CD4-positive, alpha-beta T cell treated with Interleukin-17A for 1 hour (primary cell): Measurements from ENCODE around the gene CHRNA7.
"Not testable (repeated sequence)": the region's sequence is repeated elsewhere in the genome, so short reads cannot be mapped to it uniquely, and the experiment has no call there.

Source experiments
- DNase-seq: peaks from one replicate; pipeline ENCODE4 v3.0.0-alpha.2; 2020

The CHRNA7 gene

GRCh38 chr15:32122013-32122412, 91.7 kb downstream of the CHRNA7 start:
- no peak for DNase-seq

- DNase-seq: no peak
Measured at GRCh38 chr15:32123473-32123872, 93.2 kb downstream of the CHRNA7 start.

GRCh38 chr15:32124726-32125125, 94.4 kb downstream of the CHRNA7 start:
- DNase-seq: no peak

- DNase-seq: no peak
Measured at GRCh38 chr15:32125595-32125994, 95.3 kb downstream of the CHRNA7 start.

- DNase-seq: no peak
Measured at GRCh38 chr15:32129815-32130214, 99.5 kb downstream of the CHRNA7 start.

GRCh38 chr15:32130823-32131222, 100.5 kb downstream of the CHRNA7 start:
- no peak for DNase-seq

GRCh38 chr15:32131803-32132202, 101.5 kb downstream of the CHRNA7 start:
- no peak for DNase-seq

GRCh38 chr15:32132859-32133258, 102.5 kb downstream of the CHRNA7 start:
- DNase-seq: no peak

GRCh38 chr15:32134842-32135241, 104.5 kb downstream of the CHRNA7 start:
- no peak for DNase-seq

GRCh38 chr15:32135335-32135734, 105.0 kb downstream of the CHRNA7 start:
- DNase-seq: no peak

GRCh38 chr15:32145512-32145911, 115.2 kb downstream of the CHRNA7 start:
- DNase-seq: not testable (repeated sequence)

- DNase-seq: no peak
Measured at GRCh38 chr15:32148833-32149555, 118.7 kb downstream of the CHRNA7 start.

- DNase-seq: no peak
Measured at GRCh38 chr15:32152574-32152973, 122.3 kb downstream of the CHRNA7 start.

- DNase-seq: not testable (repeated sequence)
Measured at GRCh38 chr15:32153868-32154623, 123.7 kb downstream of the CHRNA7 start.

- DNase-seq: not testable (repeated sequence)
Measured at GRCh38 chr15:32162143-32162542, 131.8 kb downstream of the CHRNA7 start.

- not testable (repeated sequence) for DNase-seq
Measured at GRCh38 chr15:32164065-32164464, 133.8 kb downstream of the CHRNA7 start.

- DNase-seq: not testable (repeated sequence)
Measured at GRCh38 chr15:32164747-32165146, 134.4 kb downstream of the CHRNA7 start.

GRCh38 chr15:32165775-32166174, 135.5 kb downstream of the CHRNA7 start:
- DNase-seq: not testable (repeated sequence)

GRCh38 chr15:32166270-32166669, 136.0 kb downstream of the CHRNA7 start:
- not testable (repeated sequence) for DNase-seq

- DNase-seq: not testable (repeated sequence)
Measured at GRCh38 chr15:32167913-32168312, 137.6 kb downstream of the CHRNA7 start.

GRCh38 chr15:32180579-32180978, 150.3 kb downstream of the CHRNA7 start:
- DNase-seq: not testable (repeated sequence)

- not testable (repeated sequence) for DNase-seq
Measured at GRCh38 chr15:32193780-32194179, 163.5 kb downstream of the CHRNA7 start.

- not testable (repeated sequence) for DNase-seq
Measured at GRCh38 chr15:32196206-32196605, 165.9 kb downstream of the CHRNA7 start.

GRCh38 chr15:32198938-32199337, 168.6 kb downstream of the CHRNA7 start:
- DNase-seq: not testable (repeated sequence)
